A673 (cell line): ENCODE data around the gene GRIP1. TPM values are rescaled to one million over a fixed set of nuclear protein-coding genes. Genes with fewer than 3 reads are reported as not detected.

Experiments used
- BruUV-seq: library from RNA; stranded (reverse); fragments of 400-500 nt; replicated peaks from 2 replicates; lab custom pipeline; 2021; lab: Mats Ljungman, UMichigan
- CTCF ChIA-PET: fragments of 300-600 bp; sonication (Branson Sonifier 250); formaldehyde crosslinking; loops from one replicate; lab custom pipeline; 2022; ENCODE audit warnings: antibody characterized with exemption; lab: Charles Lee
- POLR2A ChIA-PET: fragments of 300-600 bp; sonication (Branson Sonifier 250); formaldehyde crosslinking; loops from one replicate; lab custom pipeline; 2022; ENCODE audit warnings: antibody characterized with exemption; ENCODE audit not compliant: low non-redundant PET; lab: Charles Lee
- DNase-seq: peaks from one replicate; pipeline ENCODE4 v3.0.0-alpha.2; 2015; ENCODE audit warnings: low spot score
- H3K27ac ChIP-seq: fragments of 200-600 bp; sonication (generic); 2 replicates; pipeline ENCODE4 v1.5.1; 2016; ENCODE audit warnings: mixed run types, low read depth, mild to moderate bottlenecking, mixed read lengths, antibody characterized with exemption, low read length; ENCODE audit not compliant: poor library complexity, severe bottlenecking
- H3K27me3 ChIP-seq: fragments of 200-600 bp; sonication (generic); replicated peaks from 2 replicates; pipeline ENCODE4 v1.6.1; 2017; ENCODE audit warnings: mixed run types, low read depth, mild to moderate bottlenecking, mixed read lengths, antibody characterized with exemption, low read length; ENCODE audit not compliant: insufficient read depth, poor library complexity
- H3K36me3 ChIP-seq: fragments of 200-600 bp; sonication (generic); 2 replicates; pipeline ENCODE4 v1.6.1; 2016; ENCODE audit warnings: mixed run types, mild to moderate bottlenecking, mixed read lengths, antibody characterized with exemption, low read length; ENCODE audit not compliant: insufficient read depth, poor library complexity, severe bottlenecking
- H3K4me1 ChIP-seq: fragments of 200-600 bp; sonication (generic); 2 replicates; pipeline ENCODE4 v1.6.1; 2017; ENCODE audit warnings: mixed run types, mild to moderate bottlenecking, mixed read lengths, antibody characterized with exemption, low read length; ENCODE audit not compliant: insufficient read depth, poor library complexity, severe bottlenecking
- H3K4me3 ChIP-seq: fragments of 200-600 bp; sonication (generic); 2 replicates; pipeline ENCODE4 v1.5.1; 2016; ENCODE audit warnings: low read depth, mixed run types, mild to moderate bottlenecking, mixed read lengths, low read length; ENCODE audit not compliant: poor library complexity, severe bottlenecking
- H3K9me3 ChIP-seq: fragments of 200-600 bp; sonication (generic); 2 replicates; pipeline ENCODE4 v1.6.1; 2016; ENCODE audit warnings: mixed run types, low read depth, mild to moderate bottlenecking, mixed read lengths, antibody characterized with exemption, low read length; ENCODE audit not compliant: poor library complexity, severe bottlenecking
- EZH2 ChIP-seq: fragments of 200-600 bp; sonication (generic); IDR thresholded peaks from 2 replicates; pipeline ENCODE4 v1.6.1; 2017; ENCODE audit warnings: borderline replicate concordance, low read depth, mild to moderate bottlenecking, mixed read lengths, antibody characterized with exemption, low read length; ENCODE audit not compliant: poor library complexity, severe bottlenecking
- intact Hi-C: fragments of 100-400 bp; cut with micrococcal nuclease; formaldehyde crosslinking; loops from one replicate; pipeline ENCODE4 v1.10.0; 2022; ENCODE audit not compliant: unreplicated experiment
- total RNA-seq: library from RNA; stranded (reverse); gene quantifications from 2 replicates; pipeline ENCODE4 v1.2.3, GENCODE V29; 2021
- TF ChIP-seq, protein P1 (sequence below): fragments of 300-800, 200-600 bp; sonication (generic); conservative IDR thresholded peaks from 2 replicates; pipeline ENCODE4 v1.5.1; 2017; ENCODE audit warnings: low read depth, mild to moderate bottlenecking, antibody characterized with exemption, low read length, moderate library complexity, mixed read lengths

GRIP1 gene
- total RNA-seq, 1 experiment from 2014 or later: 3.6 TPM

DNA sequence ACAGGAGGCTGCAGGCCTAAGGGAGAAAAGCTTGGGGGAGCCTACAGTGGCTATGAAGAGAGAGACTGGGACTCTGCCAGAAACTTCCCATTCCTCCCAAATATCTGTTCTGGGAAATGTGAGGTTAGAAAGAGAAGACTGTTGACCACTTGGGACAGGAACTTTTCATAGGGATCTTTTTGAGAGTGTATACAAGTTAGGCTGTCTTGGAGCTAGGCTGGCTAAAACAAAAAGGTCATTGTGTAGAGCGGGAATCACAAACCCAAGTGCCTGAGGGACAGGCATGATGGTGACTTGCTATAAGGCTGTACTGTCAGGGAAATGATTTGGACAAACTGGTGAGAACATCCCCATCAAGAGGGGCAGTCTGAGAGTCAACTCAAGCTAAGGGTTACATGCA lies 175.1 kb downstream of the GRIP1 start:
- intact Hi-C loops: no loop called here

DNA sequence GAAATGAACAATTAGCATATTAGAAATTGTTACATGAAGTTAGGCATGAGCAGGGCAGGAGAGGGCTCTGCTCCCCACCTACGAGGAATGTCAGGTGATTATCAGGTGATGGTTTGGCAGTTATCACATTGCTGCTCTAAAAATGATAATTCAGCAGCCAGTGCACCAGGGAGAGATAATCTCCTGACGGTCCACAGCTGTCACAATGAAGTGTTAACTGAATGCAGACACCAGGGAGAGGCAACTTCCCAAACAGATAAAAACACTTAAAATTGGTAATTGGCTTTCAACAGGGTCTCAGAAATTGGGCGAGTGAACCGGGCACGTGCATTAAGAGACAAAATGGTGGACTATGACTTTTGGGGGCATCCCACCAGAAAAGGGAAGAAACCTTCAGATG lies 176.0 kb downstream of the GRIP1 start:
- no TSS peak for BruUV-seq
- H3K4me1 ChIP-seq: no peaks in the 10 kb centered on the region
- intact Hi-C loops: no loop called here
- H3K36me3 ChIP-seq: no peaks in the 10 kb centered on the region
- no peak for DNase-seq
- H3K27ac ChIP-seq: no peak overlapping the region
- ChIA-PET CTCF (no interaction called here), POLR2A (no interaction called here)
- H3K27me3 ChIP-seq: peaks cover 8% of the 10 kb centered on the region
- H3K4me3 ChIP-seq: no peak overlapping the region
- no peaks in the 10 kb centered on the region for H3K9me3 ChIP-seq
- TF ChIP-seq EZH2: no peak
- TF ChIP-seq, protein P1, sequence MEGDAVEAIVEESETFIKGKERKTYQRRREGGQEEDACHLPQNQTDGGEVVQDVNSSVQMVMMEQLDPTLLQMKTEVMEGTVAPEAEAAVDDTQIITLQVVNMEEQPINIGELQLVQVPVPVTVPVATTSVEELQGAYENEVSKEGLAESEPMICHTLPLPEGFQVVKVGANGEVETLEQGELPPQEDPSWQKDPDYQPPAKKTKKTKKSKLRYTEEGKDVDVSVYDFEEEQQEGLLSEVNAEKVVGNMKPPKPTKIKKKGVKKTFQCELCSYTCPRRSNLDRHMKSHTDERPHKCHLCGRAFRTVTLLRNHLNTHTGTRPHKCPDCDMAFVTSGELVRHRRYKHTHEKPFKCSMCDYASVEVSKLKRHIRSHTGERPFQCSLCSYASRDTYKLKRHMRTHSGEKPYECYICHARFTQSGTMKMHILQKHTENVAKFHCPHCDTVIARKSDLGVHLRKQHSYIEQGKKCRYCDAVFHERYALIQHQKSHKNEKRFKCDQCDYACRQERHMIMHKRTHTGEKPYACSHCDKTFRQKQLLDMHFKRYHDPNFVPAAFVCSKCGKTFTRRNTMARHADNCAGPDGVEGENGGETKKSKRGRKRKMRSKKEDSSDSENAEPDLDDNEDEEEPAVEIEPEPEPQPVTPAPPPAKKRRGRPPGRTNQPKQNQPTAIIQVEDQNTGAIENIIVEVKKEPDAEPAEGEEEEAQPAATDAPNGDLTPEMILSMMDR: no peak

More for the DNA sequence above, 175.1 kb downstream of the GRIP1 start:
- Histone ChIP-seq H3K4me3 (no peak overlapping the region), H3K4me1 (no peaks in the 10 kb centered on the region), H3K27me3 (peaks cover under 1% of the 10 kb centered on the region), H3K27ac (no peak overlapping the region), H3K36me3 (no peaks in the 10 kb centered on the region), H3K9me3 (no peaks in the 10 kb centered on the region)
- ChIA-PET POLR2A (no interaction called here), CTCF (no interaction called here)
- TF ChIP-seq, protein P1: no peak
- no peak for TF ChIP-seq EZH2
- DNase-seq: no peak
- no TSS peak for BruUV-seq

DNA sequence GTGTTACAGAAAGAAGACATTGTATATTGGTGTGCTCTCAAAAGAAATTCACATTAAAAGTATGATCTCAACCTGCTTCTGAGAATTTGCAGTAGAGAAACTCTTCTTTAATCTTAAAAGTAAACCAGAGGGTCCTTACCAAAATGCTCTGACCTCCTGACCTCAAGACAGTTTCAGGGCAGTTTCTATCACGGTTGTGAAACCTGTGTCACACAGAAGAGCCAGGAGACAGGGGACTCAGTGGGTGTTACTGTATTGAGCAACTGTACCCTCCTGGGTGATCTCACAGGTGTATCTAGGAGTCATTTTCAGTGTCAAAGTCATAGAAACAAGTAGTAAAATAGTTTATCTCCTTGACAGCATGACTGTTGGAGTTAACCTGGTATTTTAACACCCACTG lies 178.0 kb downstream of the GRIP1 start:
- POLR2A ChIA-PET: no interaction called here
- H3K36me3 ChIP-seq: no peaks in the 10 kb centered on the region

More for the DNA sequence above, 178.0 kb downstream of the GRIP1 start:
- CTCF ChIA-PET: no interaction called here
- intact Hi-C loops: no loop called here
- Histone ChIP-seq H3K4me3 (no peak overlapping the region), H3K4me1 (no peaks in the 10 kb centered on the region), H3K9me3 (no peaks in the 10 kb centered on the region), H3K27me3 (peaks cover 20% of the 10 kb centered on the region), H3K27ac (no peak overlapping the region)
- TF ChIP-seq, protein P1: no peak
- no TSS peak for BruUV-seq
- no peak for DNase-seq
